Right hindlimb (tissue), 1 donor: ENCODE measurements around the gene FBXO10.
"Not testable (repeated sequence)": the region's sequence is repeated elsewhere in the genome, so short reads cannot be mapped to it uniquely, and the experiment has no call there.

Experiments used
- DNase-seq: peaks from one replicate; pipeline ENCODE4 v3.0.0-alpha.2; 2018

Gene FBXO10

GRCh38 chr9:37575921-37576721 lies at the start of gene FBXO10:
Gene FBXO10, minus strand, starts transcription at chr9:37576380. Its CDS starts 34,612 bp downstream, at chr9:37541768.
- peak; percentile 90 for DNase-seq

- no peak for DNase-seq
These were observed 49.6 kb upstream of the FBXO10 start for GRCh38 chr9:37625758-37626147.

- DNase-seq = no peak
These were observed 49.0 kb upstream of the FBXO10 start for GRCh38 chr9:37625036-37625757.

GRCh38 chr9:37624073-37624472 lies 47.9 kb upstream of the FBXO10 start:
- DNase-seq = no peak

- DNase-seq = no peak
These were observed 47.1 kb upstream of the FBXO10 start for GRCh38 chr9:37623267-37623666.

GRCh38 chr9:37622462-37622861 lies 46.3 kb upstream of the FBXO10 start:
- no peak for DNase-seq

- peak; percentile 31 for DNase-seq
These were observed 45.3 kb upstream of the FBXO10 start for GRCh38 chr9:37621273-37622121.

GRCh38 chr9:37620396-37620795 lies 44.2 kb upstream of the FBXO10 start:
- DNase-seq = no peak

- DNase-seq = no peak
These were observed 43.6 kb upstream of the FBXO10 start for GRCh38 chr9:37619806-37620205.

GRCh38 chr9:37618817-37619216 lies 42.6 kb upstream of the FBXO10 start:
- no peak for DNase-seq

GRCh38 chr9:37617832-37618231 lies 41.7 kb upstream of the FBXO10 start:
- no peak for DNase-seq

- no peak for DNase-seq
These were observed 41.0 kb upstream of the FBXO10 start for GRCh38 chr9:37617161-37617560.

GRCh38 chr9:37611961-37612360 lies 35.8 kb upstream of the FBXO10 start:
- no peak for DNase-seq

- no peak for DNase-seq
These were observed 34.8 kb upstream of the FBXO10 start for GRCh38 chr9:37611014-37611413.

GRCh38 chr9:37609735-37610397 lies 33.7 kb upstream of the FBXO10 start:
- DNase-seq = no peak

GRCh38 chr9:37608250-37608649 lies 32.1 kb upstream of the FBXO10 start:
- DNase-seq = no peak

- DNase-seq = no peak
These were observed 28.1 kb upstream of the FBXO10 start for GRCh38 chr9:37604296-37604695.

- no peak for DNase-seq
These were observed 26.6 kb upstream of the FBXO10 start for GRCh38 chr9:37602817-37603216.

- DNase-seq = not testable (repeated sequence)
These were observed 25.9 kb upstream of the FBXO10 start for GRCh38 chr9:37602061-37602460.

- no peak for DNase-seq
These were observed 20.3 kb upstream of the FBXO10 start for GRCh38 chr9:37596504-37596903.

- DNase-seq = no peak
These were observed 17.8 kb upstream of the FBXO10 start for GRCh38 chr9:37593883-37594448.
